GM19043 (cell line): Measurements from ENCODE around the gene SPRYD4.

Source experiments
- ATAC-seq: cut with Tn5 transposase; IDR thresholded peaks from one replicate; pipeline ENCODE4 v1.9.1; 2021; ENCODE audit warnings: low read depth; ENCODE audit not compliant: unreplicated experiment

SPRYD4 gene

GRCh38 chr12:56520048-56520447, 51.7 kb downstream of the SPRYD4 start:
- ATAC-seq = no peak

GRCh38 chr12:56520506-56520905, 52.1 kb downstream of the SPRYD4 start:
- no peak for ATAC-seq

- no peak for ATAC-seq
Measured at GRCh38 chr12:56521209-56521589, 52.8 kb downstream of the SPRYD4 start.

- peak; percentile 55 for ATAC-seq
Measured at GRCh38 chr12:56521590-56522371, 53.4 kb downstream of the SPRYD4 start, which contains the start of gene RBMS2. Gene RBMS2, plus strand, starts transcription at chr12:56521820. Its CDS starts 204 bp downstream, at chr12:56522024.

GRCh38 chr12:56522411-56523193, 54.2 kb downstream of the SPRYD4 start:
- ATAC-seq = no peak

GRCh38 chr12:56528846-56529245, 60.5 kb downstream of the SPRYD4 start:
- ATAC-seq = no peak
